IMR-90 (cell line): ENCODE results near the gene TTC23. TPM values are rescaled to one million over a fixed set of nuclear protein-coding genes. Genes with fewer than 3 reads are reported as not detected.

Experiments
- ATAC-seq: fragments of 200-7000 bp; cut with Tn5 transposase; 2 replicates; pipeline ENCODE4 v1.9.1; 2020; ENCODE audit warnings: low read depth, mild to moderate bottlenecking, moderate library complexity
- BruUV-seq: library from RNA; stranded (reverse); fragments of 400-500 nt; replicated peaks from 2 replicates; lab custom pipeline; 2021; lab: Mats Ljungman, UMichigan
- CTCF ChIA-PET: fragments of 300-600 bp; formaldehyde crosslinking; extraction: SDS; loops from one replicate; lab custom pipeline; 2021; ENCODE audit warnings: antibody characterized with exemption; lab: Yijun Ruan, JAX
- POLR2A ChIA-PET: fragments of 300-600 bp; sonication (Branson Sonifier 250); formaldehyde crosslinking; loops from one replicate; lab custom pipeline; 2022; ENCODE audit warnings: antibody characterized with exemption; ENCODE audit not compliant: unreplicated experiment; lab: Charles Lee
- DNase-seq: peaks from one replicate; pipeline ENCODE4 v3.0.0; 2013
- H2AFZ ChIP-seq: replicated peaks from 2 replicates; pipeline ENCODE3; 2013; ENCODE audit warnings: low read length, mild to moderate bottlenecking; ENCODE audit not compliant: poor library complexity
- H2AK5ac ChIP-seq: 2 replicates; pipeline ENCODE4 v1.6.1; 2013; ENCODE audit warnings: low read depth, low read length, inconsistent platforms
- H2AK9ac ChIP-seq: replicated peaks from 2 replicates; pipeline ENCODE3; 2013; ENCODE audit warnings: mild to moderate bottlenecking, low read depth, low read length, moderate library complexity; ENCODE audit not compliant: poor library complexity
- H2BK120ac ChIP-seq: 2 replicates; pipeline ENCODE4 v1.6.1; 2013; ENCODE audit warnings: low read depth, low read length, inconsistent platforms
- H2BK15ac ChIP-seq: 3 replicates; pipeline ENCODE4 v1.6.1; 2013; ENCODE audit warnings: low read depth, low read length, inconsistent platforms
- H2BK20ac ChIP-seq: 2 replicates; pipeline ENCODE4 v1.6.1; 2013; ENCODE audit warnings: low read depth, mild to moderate bottlenecking, inconsistent platforms, low read length, moderate library complexity
- H2BK5ac ChIP-seq: 2 replicates; pipeline ENCODE4 v1.6.1; 2013; ENCODE audit warnings: mild to moderate bottlenecking, low read depth, low read length, inconsistent platforms; ENCODE audit not compliant: poor library complexity, severe bottlenecking
- H3K14ac ChIP-seq: replicated peaks from 2 replicates; pipeline ENCODE4 v1.6.1; 2013; ENCODE audit warnings: low read depth, low read length, inconsistent platforms
- H3K18ac ChIP-seq: 2 replicates; pipeline ENCODE4 v1.6.1; 2013; ENCODE audit warnings: low read depth, low read length, control low read depth
- H3K23ac ChIP-seq: 2 replicates; pipeline ENCODE4 v1.6.1; 2013; ENCODE audit warnings: low read depth, low read length, inconsistent platforms
- H3K27ac ChIP-seq: 2 replicates; pipeline ENCODE4 v1.5.1; 2013; ENCODE audit warnings: mild to moderate bottlenecking, control low read depth, low read length; ENCODE audit not compliant: insufficient read depth
- H3K27me3 ChIP-seq: 2 replicates; pipeline ENCODE4 v1.6.1; 2013; ENCODE audit warnings: low read length; ENCODE audit not compliant: control insufficient read depth, insufficient read depth
- H3K36me3 ChIP-seq: 2 replicates; pipeline ENCODE4 v1.6.1; 2013; ENCODE audit warnings: low read length, mixed read lengths; ENCODE audit not compliant: control insufficient read depth, insufficient read depth
- H3K4ac ChIP-seq: 2 replicates; pipeline ENCODE4 v1.6.1; 2013; ENCODE audit warnings: low read depth, low read length, inconsistent platforms
- H3K4me1 ChIP-seq: 2 replicates; pipeline ENCODE4 v1.6.1; 2013; ENCODE audit warnings: low read length, mixed read lengths; ENCODE audit not compliant: control insufficient read depth, insufficient read depth
- H3K4me2 ChIP-seq: 2 replicates; pipeline ENCODE4 v1.6.1; 2013; ENCODE audit warnings: low read depth, mild to moderate bottlenecking, control low read depth, low read length, moderate library complexity
- H3K4me3 ChIP-seq: 2 replicates; pipeline ENCODE4 v1.5.1; 2013; ENCODE audit warnings: low read depth, mild to moderate bottlenecking, control low read depth, low read length, moderate library complexity; ENCODE audit not compliant: insufficient read depth
- H3K56ac ChIP-seq: 2 replicates; pipeline ENCODE4 v1.6.1; 2013; ENCODE audit warnings: low read length, inconsistent platforms; ENCODE audit not compliant: insufficient read depth; ENCODE audit errors: extremely low read depth
- H3K79me1 ChIP-seq, 2 experiments: 2 replicates each; pipeline ENCODE4 v1.6.1; 2013; ENCODE audit warnings: low read length in 2 of 2, inconsistent platforms in 1 of 2, low read depth in 1 of 2
- H3K9ac ChIP-seq: 2 replicates; pipeline ENCODE4 v1.6.1; 2013; ENCODE audit warnings: low read depth, low read length, control low read depth
- H3K9me1 ChIP-seq: 2 replicates; pipeline ENCODE4 v1.6.1; 2013; ENCODE audit warnings: low read length, inconsistent platforms; ENCODE audit not compliant: insufficient read depth
- H3K9me3 ChIP-seq: 2 replicates; pipeline ENCODE4 v1.6.1; 2013; ENCODE audit warnings: low read length; ENCODE audit not compliant: control insufficient read depth, insufficient read depth
- H4K20me1 ChIP-seq: 2 replicates; pipeline ENCODE4 v1.6.1; 2013; ENCODE audit warnings: low read length, inconsistent platforms; ENCODE audit not compliant: insufficient read depth
- H4K5ac ChIP-seq: 2 replicates; pipeline ENCODE4 v1.6.1; 2013; ENCODE audit warnings: mild to moderate bottlenecking, low read depth, low read length, control low read depth
- H4K8ac ChIP-seq, 2 experiments: 2 replicates each; pipeline ENCODE4 v1.6.1; 2013; ENCODE audit warnings: low read depth in 2 of 2, low read length in 2 of 2, control low read depth in 1 of 2, inconsistent platforms in 1 of 2
- H4K91ac ChIP-seq: 2 replicates; pipeline ENCODE4 v1.6.1; 2013; ENCODE audit warnings: low read depth, low read length, inconsistent platforms; ENCODE audit not compliant: insufficient read depth
- BHLHE40 ChIP-seq: fragments of 150-350 bp; IDR thresholded peaks from 2 replicates; pipeline ENCODE4 v1.6.1; 2016; ENCODE audit warnings: mild to moderate bottlenecking, low read depth, low read length
- CEBPB ChIP-seq: IDR thresholded peaks from 2 replicates; pipeline ENCODE4 v1.6.1; 2012; ENCODE audit warnings: low read depth, low read length, improper control_type of control experiment
- CHD1 ChIP-seq: IDR thresholded peaks from 2 replicates; pipeline ENCODE4 v1.6.1; 2012; ENCODE audit warnings: low read depth, low read length, improper control_type of control experiment
- CTCF ChIP-seq: conservative IDR thresholded peaks from 2 replicates; pipeline ENCODE4 v1.5.1; 2012; ENCODE audit warnings: mild to moderate bottlenecking, low read depth, low read length, improper control_type of control experiment
- FOS ChIP-seq: fragments of 150-350 bp; IDR thresholded peaks from 2 replicates; pipeline ENCODE4 v1.6.1; 2016; ENCODE audit warnings: low read depth, low read length
- MAFK ChIP-seq: IDR thresholded peaks from 2 replicates; pipeline ENCODE4 v1.6.1; 2012; ENCODE audit warnings: low read depth, low read length, improper control_type of control experiment
- MAZ ChIP-seq: IDR thresholded peaks from 2 replicates; pipeline ENCODE4 v1.6.1; 2012; ENCODE audit warnings: low read depth, mild to moderate bottlenecking, low read length, improper control_type of control experiment, moderate library complexity, borderline replicate concordance
- MXI1 ChIP-seq: IDR thresholded peaks from 2 replicates; pipeline ENCODE4 v1.6.1; 2012; ENCODE audit warnings: low read depth, mild to moderate bottlenecking, low read length, moderate library complexity, borderline replicate concordance
- NFE2L2 ChIP-seq: fragments of 150-350 bp; IDR thresholded peaks from 2 replicates; pipeline ENCODE4 v1.6.1; 2016; ENCODE audit warnings: low read depth, mild to moderate bottlenecking, low read length
- POLR2A ChIP-seq: IDR thresholded peaks from 2 replicates; pipeline ENCODE4 v1.6.1; 2012; ENCODE audit warnings: mild to moderate bottlenecking, low read depth, low read length
- RAD21 ChIP-seq: IDR thresholded peaks from 2 replicates; pipeline ENCODE4 v1.6.1; 2012; ENCODE audit warnings: low read length, improper control_type of control experiment
- RCOR1 ChIP-seq: IDR thresholded peaks from 2 replicates; pipeline ENCODE4 v1.6.1; 2012; ENCODE audit warnings: mild to moderate bottlenecking, low read length, improper control_type of control experiment; ENCODE audit not compliant: insufficient replicate concordance
- RFX5 ChIP-seq: IDR thresholded peaks from 2 replicates; pipeline ENCODE4 v1.8.0; 2012; ENCODE audit warnings: low read depth, mild to moderate bottlenecking, low read length, moderate library complexity
- SMC3 ChIP-seq: fragments of 150-350 bp; IDR thresholded peaks from 2 replicates; pipeline ENCODE4 v1.6.1; 2016; ENCODE audit warnings: low read depth, mild to moderate bottlenecking, antibody characterized with exemption, low read length, moderate library complexity
- WGBS, 2 experiments: methylation state at CpG; one replicate each; pipeline versions ENCODE4 v1.1.5 to v1.1.7; 2013; ENCODE audit warnings: missing lambda C conversion rate in 2 of 2; ENCODE audit not compliant: insufficient read length in 1 of 2; ENCODE audit errors: extremely low coverage in 2 of 2; 5-methylcytosine and 5-hydroxymethylcytosine counted together
- dilution Hi-C: fragments of 300-500 bp; cut with HindIII; formaldehyde crosslinking; loops from one replicate; pipeline ENCODE4 v1.14.3; 2018; ENCODE audit warnings: low sequenced_read_pairs; ENCODE audit not compliant: unreplicated experiment
- in situ Hi-C: fragments of 300-500 bp; cut with MboI; formaldehyde crosslinking; loops from 3 replicates; pipeline ENCODE4 v1.14.3; 2019; ENCODE audit warnings: low sequenced_read_pairs, inconsistent platforms, mixed read lengths
- intact Hi-C: fragments of 100-400 bp; cut with micrococcal nuclease; formaldehyde crosslinking; loops from 2 replicates; pipeline ENCODE4 v1.10.0; 2022
- polyA plus RNA-seq, 3 experiments: library from polyadenylated mRNA; depleted of rRNA; stranded (reverse); fragments of >200 nt; gene quantifications; 2 replicates each; pipeline ENCODE4 v1.2.3, GENCODE V29; 2012; ENCODE audit warnings: low replicate concordance in 1 of 3
- total RNA-seq: library from RNA; depleted of rRNA; stranded (reverse); fragments of >200 nt; gene quantifications from 2 replicates; pipeline ENCODE4 v1.2.3, GENCODE V29; 2012
- TF ChIP-seq, protein P1 (sequence below): fragments of 150-350 bp; IDR thresholded peaks from 2 replicates; pipeline ENCODE4 v1.6.1; 2017; ENCODE audit warnings: mild to moderate bottlenecking, antibody characterized with exemption, low read length, low read depth
- TF ChIP-seq, protein P2 (sequence below): fragments of 150-350 bp; IDR thresholded peaks from 2 replicates; pipeline ENCODE4 v1.6.1; 2016; ENCODE audit warnings: low read depth, mild to moderate bottlenecking, low read length, moderate library complexity, borderline replicate concordance

TTC23 gene
- total and polyA plus RNA-seq, 2 of the 4 experiments (the other 2 are of a cell fraction), result 7.8 to 29.8 TPM

- no peak overlapping the region for H4K8ac ChIP-seq
- H2AK9ac ChIP-seq, result no peak overlapping the region
- no peak overlapping the region for H3K4me3 ChIP-seq
- ChIA-PET POLR2A (no interaction called here), CTCF (no interaction called here)
- H4K91ac ChIP-seq, result no peak overlapping the region
- H3K9me3 ChIP-seq, result no peaks in the 10 kb centered on the region
- H3K79me1 ChIP-seq, result no peaks in the 10 kb centered on the region
- H2BK20ac ChIP-seq, result no peak overlapping the region
- dilution Hi-C loops (no loop called here), intact Hi-C loops (no loop called here), in situ Hi-C loops (loop anchor here (25.0 kb wide), 2 partner anchors 847 to 1322 kb away; no protein-coding TSS in a partner anchor)
- WGBS, 2 experiments, result no CpG with 5 or more reads among the region's 3 CpGs
- no peaks in the 10 kb centered on the region for H3K4me1 ChIP-seq
- no peak overlapping the region for H2BK5ac ChIP-seq
- no peak overlapping the region for H3K4ac ChIP-seq
- no peak overlapping the region for H3K27ac ChIP-seq
- no peak overlapping the region for H3K18ac ChIP-seq
- ATAC-seq, result no peak
- no peaks in the 10 kb centered on the region for H3K36me3 ChIP-seq
- H3K23ac ChIP-seq, result no peak overlapping the region
- no TSS peak for BruUV-seq
- H3K4me2 ChIP-seq, result no peak overlapping the region
- H3K56ac ChIP-seq, result no peak overlapping the region
- no peak for TF ChIP-seq NFE2L2
- TF ChIP-seq CTCF, result no peak
- no peak for TF ChIP-seq SMC3
- no peak for TF ChIP-seq FOS
- TF ChIP-seq MAFK, result no peak
- no peak for TF ChIP-seq RAD21
- no peak for TF ChIP-seq CEBPB
- TF ChIP-seq CHD1, result no peak
- TF ChIP-seq RCOR1, result no peak
- TF ChIP-seq, protein P1, sequence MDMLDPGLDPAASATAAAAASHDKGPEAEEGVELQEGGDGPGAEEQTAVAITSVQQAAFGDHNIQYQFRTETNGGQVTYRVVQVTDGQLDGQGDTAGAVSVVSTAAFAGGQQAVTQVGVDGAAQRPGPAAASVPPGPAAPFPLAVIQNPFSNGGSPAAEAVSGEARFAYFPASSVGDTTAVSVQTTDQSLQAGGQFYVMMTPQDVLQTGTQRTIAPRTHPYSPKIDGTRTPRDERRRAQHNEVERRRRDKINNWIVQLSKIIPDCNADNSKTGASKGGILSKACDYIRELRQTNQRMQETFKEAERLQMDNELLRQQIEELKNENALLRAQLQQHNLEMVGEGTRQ, result no peak
- TF ChIP-seq MXI1, result no peak
- no peak for TF ChIP-seq POLR2A
- TF ChIP-seq RFX5, result no peak
- TF ChIP-seq MAZ, result no peak
- TF ChIP-seq BHLHE40, result no peak
- TF ChIP-seq, protein P2, sequence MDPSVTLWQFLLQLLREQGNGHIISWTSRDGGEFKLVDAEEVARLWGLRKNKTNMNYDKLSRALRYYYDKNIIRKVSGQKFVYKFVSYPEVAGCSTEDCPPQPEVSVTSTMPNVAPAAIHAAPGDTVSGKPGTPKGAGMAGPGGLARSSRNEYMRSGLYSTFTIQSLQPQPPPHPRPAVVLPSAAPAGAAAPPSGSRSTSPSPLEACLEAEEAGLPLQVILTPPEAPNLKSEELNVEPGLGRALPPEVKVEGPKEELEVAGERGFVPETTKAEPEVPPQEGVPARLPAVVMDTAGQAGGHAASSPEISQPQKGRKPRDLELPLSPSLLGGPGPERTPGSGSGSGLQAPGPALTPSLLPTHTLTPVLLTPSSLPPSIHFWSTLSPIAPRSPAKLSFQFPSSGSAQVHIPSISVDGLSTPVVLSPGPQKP, result no peak
- H2AFZ ChIP-seq, result no peak overlapping the region
- no peak overlapping the region for H4K5ac ChIP-seq
- DNase-seq, result no peak
- H2BK15ac ChIP-seq, result no peak overlapping the region
- H3K9ac ChIP-seq, result no peak overlapping the region
- H3K27me3 ChIP-seq, result no peaks in the 10 kb centered on the region
- no peaks in the 10 kb centered on the region for H4K20me1 ChIP-seq
- no peak overlapping the region for H3K14ac ChIP-seq
- no peak overlapping the region for H2AK5ac ChIP-seq
- H2BK120ac ChIP-seq, result no peak overlapping the region
- H3K9me1 ChIP-seq, result no peaks in the 10 kb centered on the region
Measured at GRCh38 chr15:99265541-99266070, 16.2 kb upstream of the TTC23 start.
